RWPE2 (cell line): ENCODE measurements around the gene RER1.

Source experiments
- ATAC-seq: fragments of 200-7000 bp; cut with Tn5 transposase; 3 replicates; pipeline ENCODE4 v1.9.1; 2021; ENCODE audit warnings: low read depth
- DNase-seq: peaks from one replicate; pipeline ENCODE4 v3.0.0-alpha.2; 2020; ENCODE audit warnings: low spot score
- H3K27ac ChIP-seq: fragments of 450-650 bp; 2 replicates; pipeline ENCODE4 v1.5.1; 2017; ENCODE audit warnings: mild to moderate bottlenecking; ENCODE audit not compliant: poor library complexity, severe bottlenecking
- H3K27me3 ChIP-seq: fragments of 250-450 bp; sonication (Bioruptor Pico); 2 replicates; pipeline ENCODE4 v1.5.1; 2021; ENCODE audit warnings: mild to moderate bottlenecking, moderate library complexity; ENCODE audit not compliant: insufficient read depth, poor library complexity, severe bottlenecking
- H3K36me3 ChIP-seq: fragments of 250-450 bp; sonication (Bioruptor Pico); 2 replicates; pipeline ENCODE4 v1.5.1; 2020; ENCODE audit warnings: low read depth, mild to moderate bottlenecking, moderate library complexity
- H3K4me1 ChIP-seq: fragments of 250-450 bp; sonication (Bioruptor Pico); 2 replicates; pipeline ENCODE4 v1.5.1; 2021; ENCODE audit warnings: mild to moderate bottlenecking, moderate library complexity; ENCODE audit not compliant: insufficient read depth, poor library complexity, severe bottlenecking
- H3K4me3 ChIP-seq: fragments of 250-450 bp; sonication (Bioruptor Pico); 2 replicates; pipeline ENCODE4 v1.5.1; 2021; ENCODE audit warnings: mild to moderate bottlenecking, moderate library complexity; ENCODE audit not compliant: severe bottlenecking
- H3K9me3 ChIP-seq: fragments of 250-450 bp; sonication (Bioruptor Pico); 2 replicates; pipeline ENCODE4 v1.5.1; 2021; ENCODE audit warnings: mild to moderate bottlenecking, moderate library complexity; ENCODE audit not compliant: severe bottlenecking
- TF ChIP-seq, protein P1 (sequence below): fragments of 450-650 bp; IDR thresholded peaks from one replicate; pipeline ENCODE4 v1.5.1; 2017; ENCODE audit warnings: mild to moderate bottlenecking, moderate library complexity; ENCODE audit not compliant: poor library complexity, severe bottlenecking

The RER1 gene

GRCh38 chr1:2443277-2444137 is 51.9 kb downstream of the RER1 start:
- no peak for ATAC-seq
- TF ChIP-seq, protein P1, sequence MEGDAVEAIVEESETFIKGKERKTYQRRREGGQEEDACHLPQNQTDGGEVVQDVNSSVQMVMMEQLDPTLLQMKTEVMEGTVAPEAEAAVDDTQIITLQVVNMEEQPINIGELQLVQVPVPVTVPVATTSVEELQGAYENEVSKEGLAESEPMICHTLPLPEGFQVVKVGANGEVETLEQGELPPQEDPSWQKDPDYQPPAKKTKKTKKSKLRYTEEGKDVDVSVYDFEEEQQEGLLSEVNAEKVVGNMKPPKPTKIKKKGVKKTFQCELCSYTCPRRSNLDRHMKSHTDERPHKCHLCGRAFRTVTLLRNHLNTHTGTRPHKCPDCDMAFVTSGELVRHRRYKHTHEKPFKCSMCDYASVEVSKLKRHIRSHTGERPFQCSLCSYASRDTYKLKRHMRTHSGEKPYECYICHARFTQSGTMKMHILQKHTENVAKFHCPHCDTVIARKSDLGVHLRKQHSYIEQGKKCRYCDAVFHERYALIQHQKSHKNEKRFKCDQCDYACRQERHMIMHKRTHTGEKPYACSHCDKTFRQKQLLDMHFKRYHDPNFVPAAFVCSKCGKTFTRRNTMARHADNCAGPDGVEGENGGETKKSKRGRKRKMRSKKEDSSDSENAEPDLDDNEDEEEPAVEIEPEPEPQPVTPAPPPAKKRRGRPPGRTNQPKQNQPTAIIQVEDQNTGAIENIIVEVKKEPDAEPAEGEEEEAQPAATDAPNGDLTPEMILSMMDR = no peak
- DNase-seq = no peak
- Histone ChIP-seq H3K4me3 (no peak overlapping the region), H3K27ac (no peak overlapping the region), H3K36me3 (peaks cover 4% of the 10 kb centered on the region; the same call in 1 of the 2 replicates), H3K4me1 (no peaks in the 10 kb centered on the region), H3K9me3 (no peaks in the 10 kb centered on the region), H3K27me3 (no peaks in the 10 kb centered on the region)

DNA sequence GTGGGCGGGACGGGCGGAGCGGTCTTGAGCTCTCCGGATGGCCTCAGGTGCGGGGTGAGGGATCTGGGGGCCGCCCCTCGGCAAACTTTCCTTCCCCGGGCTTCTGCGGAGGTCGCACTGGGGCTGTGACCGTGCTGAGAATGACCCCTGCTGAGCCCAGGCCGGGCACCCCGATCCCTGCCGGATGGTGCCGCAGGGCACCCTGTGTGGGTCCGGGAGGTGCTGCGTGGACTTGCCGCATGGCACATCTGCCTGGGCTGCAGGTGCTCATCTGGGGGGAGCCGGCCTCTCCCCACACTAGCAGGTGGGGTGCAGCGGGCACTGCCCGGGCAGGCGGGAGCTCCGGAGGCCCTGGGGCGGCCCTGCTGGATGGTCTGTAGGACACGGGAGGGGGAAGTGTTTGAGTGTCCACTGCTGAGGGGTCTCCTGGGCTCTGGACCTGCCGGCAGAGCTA is 52.5 kb downstream of the RER1 start:
- H3K27ac ChIP-seq = no peak overlapping the region

DNA sequence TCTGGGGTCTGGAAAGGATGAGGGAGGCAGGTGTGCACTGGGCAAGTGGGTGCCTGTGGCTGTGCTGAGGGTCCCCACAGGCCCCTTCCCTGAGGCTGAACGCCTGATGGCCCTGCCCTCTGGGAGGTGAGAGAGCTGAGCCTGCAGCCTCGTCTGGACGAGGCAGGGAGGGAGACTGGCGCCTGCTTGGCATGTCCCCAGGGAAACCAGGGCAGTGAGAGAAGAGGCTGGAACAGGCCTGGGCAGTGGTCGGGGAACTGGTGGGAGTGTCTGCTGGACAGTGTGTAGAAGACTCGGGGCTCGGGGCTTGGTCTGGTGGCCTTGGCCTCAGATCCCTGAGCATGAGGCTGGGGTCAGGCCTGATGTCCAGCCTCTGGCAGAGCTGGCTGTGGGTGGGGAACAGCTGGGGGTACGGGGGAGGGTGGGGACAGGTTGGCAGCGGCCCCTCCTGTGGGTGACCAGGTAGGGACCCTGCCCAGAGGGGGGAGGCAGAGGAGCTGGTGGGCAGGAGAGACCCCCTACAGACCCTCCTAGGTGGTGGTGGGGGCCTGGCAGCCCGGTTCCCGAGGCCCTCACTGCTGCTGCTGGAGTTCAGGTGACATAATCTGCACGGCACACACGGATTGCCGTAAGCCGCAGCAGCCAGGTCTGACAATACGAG is 53.7 kb downstream of the RER1 start:
- H3K27ac ChIP-seq = no peak overlapping the region
- H3K36me3 ChIP-seq = peaks cover 4% of the 10 kb centered on the region; the same call in 1 of the 2 replicates
- no peak for DNase-seq
- H3K9me3 ChIP-seq = no peaks in the 10 kb centered on the region
- TF ChIP-seq, protein P1 = no peak
- H3K4me3 ChIP-seq = no peak overlapping the region
- ATAC-seq = no peak
- H3K27me3 ChIP-seq = no peaks in the 10 kb centered on the region
- H3K4me1 ChIP-seq = peaks cover 4% of the 10 kb centered on the region

More for the DNA sequence above, 52.5 kb downstream of the RER1 start:
- Histone ChIP-seq H3K4me1 (no peaks in the 10 kb centered on the region), H3K36me3 (peaks cover 4% of the 10 kb centered on the region; the same call in 1 of the 2 replicates), H3K27me3 (no peaks in the 10 kb centered on the region), H3K9me3 (no peaks in the 10 kb centered on the region), H3K4me3 (no peak overlapping the region)
- TF ChIP-seq, protein P1 = no peak
- DNase-seq (no peak), ATAC-seq (no peak)

GRCh38 chr1:2445823-2446215 is 54.2 kb downstream of the RER1 start:
- Histone ChIP-seq H3K27me3 (no peaks in the 10 kb centered on the region), H3K9me3 (no peaks in the 10 kb centered on the region), H3K4me1 (peaks cover 6% of the 10 kb centered on the region), H3K27ac (no peak overlapping the region), H3K4me3 (no peak overlapping the region), H3K36me3 (peaks cover 4% of the 10 kb centered on the region; the same call in 1 of the 2 replicates)
- no peak for DNase-seq
- no peak for ATAC-seq
- TF ChIP-seq, protein P1 = no peak
